GM23338 (cell line): ENCODE measurements around the gene ITGB6. TPM values are rescaled to one million over a fixed set of nuclear protein-coding genes. Genes with fewer than 3 reads are reported as not detected.
A peak's percentile ranks its signal among the peaks of the same experiment; 100 is the strongest.

Experiments
- ATAC-seq: fragments of 200-7000 bp; cut with Tn5 transposase; 3 replicates; pipeline ENCODE4 v1.9.1; 2020
- DNase-seq: peaks from one replicate; pipeline ENCODE4 v3.0.0-alpha.2; 2015; ENCODE audit warnings: low spot score
- H2AFZ ChIP-seq: fragments of 200-600 bp; sonication (generic); 2 replicates; pipeline ENCODE4 v1.8.0; 2016; ENCODE audit warnings: antibody characterized with exemption, mild to moderate bottlenecking, moderate library complexity
- H3F3A ChIP-seq: fragments of 200-600 bp; sonication (generic); replicated peaks from 2 replicates; pipeline ENCODE4 v1.8.0; 2017; ENCODE audit warnings: antibody characterized with exemption, mixed run types, low read depth
- H3K27ac ChIP-seq: fragments of 200-600 bp; sonication (generic); 2 replicates; pipeline ENCODE4 v1.6.1; 2016; ENCODE audit warnings: low read depth
- H3K27me3 ChIP-seq: fragments of 200-600 bp; sonication (generic); 2 replicates; pipeline ENCODE4 v1.8.0; 2016; ENCODE audit warnings: mild to moderate bottlenecking, mixed run types, moderate library complexity; ENCODE audit not compliant: insufficient read depth
- H3K36me3 ChIP-seq: fragments of 200-600 bp; sonication (generic); 2 replicates; pipeline ENCODE4 v1.8.0; 2016; ENCODE audit warnings: mild to moderate bottlenecking; ENCODE audit not compliant: insufficient read depth
- H3K4me1 ChIP-seq: fragments of 200-600 bp; sonication (generic); 2 replicates; pipeline ENCODE4 v1.8.0; 2016; ENCODE audit warnings: mild to moderate bottlenecking, moderate library complexity; ENCODE audit not compliant: insufficient read depth
- H3K4me2 ChIP-seq: fragments of 200-600 bp; sonication (generic); 2 replicates; pipeline ENCODE4 v1.7.1; 2017; ENCODE audit warnings: mixed run types
- H3K4me3 ChIP-seq: fragments of 200-600 bp; sonication (generic); 2 replicates; pipeline ENCODE4 v1.6.1; 2016; ENCODE audit warnings: mixed run types
- H3K79me2 ChIP-seq: fragments of 200-600 bp; sonication (generic); replicated peaks from 2 replicates; pipeline ENCODE4 v1.8.0; 2017; ENCODE audit warnings: mild to moderate bottlenecking; ENCODE audit not compliant: insufficient read depth
- H3K9me2 ChIP-seq: fragments of 200-600 bp; sonication (generic); 2 replicates; pipeline ENCODE4 v1.8.0; 2017; ENCODE audit not compliant: insufficient read depth
- H4K20me1 ChIP-seq: fragments of 200-600 bp; sonication (generic); replicated peaks from 2 replicates; pipeline ENCODE4 v1.8.0; 2017; ENCODE audit warnings: mild to moderate bottlenecking; ENCODE audit not compliant: insufficient read depth
- H3K27ac Mint-ChIP-seq: 2 replicates; pipeline ENCODE4 v1.8.0; 2020; ENCODE audit warnings: inconsistent platforms, mild to moderate bottlenecking, moderate library complexity, mixed read lengths
- H3K27me3 Mint-ChIP-seq: 3 replicates; pipeline ENCODE4 v1.8.0; 2022; ENCODE audit warnings: low read depth, mild to moderate bottlenecking, moderate library complexity, mixed read lengths, inconsistent platforms; ENCODE audit not compliant: insufficient read depth, poor library complexity
- H3K36me3 Mint-ChIP-seq: 3 replicates; pipeline ENCODE4 v1.8.0; 2021; ENCODE audit warnings: low read depth, mild to moderate bottlenecking, inconsistent platforms, moderate library complexity, mixed read lengths
- H3K4me1 Mint-ChIP-seq: 3 replicates; pipeline ENCODE4 v1.8.0; 2020; ENCODE audit warnings: mild to moderate bottlenecking, inconsistent platforms, mixed read lengths
- H3K4me3 Mint-ChIP-seq: 3 replicates; pipeline ENCODE4 v1.8.0; 2021; ENCODE audit warnings: moderate library complexity, mild to moderate bottlenecking, inconsistent platforms, mixed read lengths
- H3K9me3 Mint-ChIP-seq: 3 replicates; pipeline ENCODE4 v1.8.0; 2020; ENCODE audit warnings: moderate library complexity, mild to moderate bottlenecking, inconsistent platforms, mixed read lengths
- CREB1 ChIP-seq: fragments of 250-450 bp; sonication (Bioruptor Pico); IDR thresholded peaks from 2 replicates; pipeline ENCODE4 v1.5.0; 2020; ENCODE audit warnings: low read depth, mild to moderate bottlenecking, moderate library complexity
- EZH2 ChIP-seq: fragments of 200-600 bp; sonication (generic); IDR thresholded peaks from one replicate; pipeline ENCODE4 v1.8.0; 2017; ENCODE audit warnings: antibody characterized with exemption, mild to moderate bottlenecking, low read depth; ENCODE audit not compliant: unreplicated experiment
- JUNB ChIP-seq: IDR thresholded peaks from one replicate; pipeline ENCODE4 v1.6.1; 2016; ENCODE audit warnings: antibody characterized with exemption; ENCODE audit not compliant: unreplicated experiment
- NANOG ChIP-seq: IDR thresholded peaks from 2 replicates; pipeline ENCODE4 v1.6.1; 2016; ENCODE audit warnings: antibody characterized with exemption, borderline replicate concordance
- STAT1 ChIP-seq: IDR thresholded peaks from one replicate; pipeline ENCODE4 v1.6.1; 2016; ENCODE audit warnings: antibody characterized with exemption; ENCODE audit not compliant: unreplicated experiment
- ZNF114 ChIP-seq: fragments of 250-450 bp; sonication (Bioruptor Pico); IDR thresholded peaks from 2 replicates; pipeline ENCODE4 v1.5.0; 2020; ENCODE audit warnings: mild to moderate bottlenecking, moderate library complexity
- ZNF331 ChIP-seq: fragments of 250-450 bp; sonication (Bioruptor Pico); IDR thresholded peaks from 2 replicates; pipeline ENCODE4 v1.5.0; 2020; ENCODE audit warnings: low read depth, mild to moderate bottlenecking, moderate library complexity
- polyA plus RNA-seq: library from polyadenylated mRNA; unstranded; fragments of >200 nt; fragmentation: Nextera tagmentation; extraction: Ambion mirVana; gene quantifications from 2 replicates; pipeline ENCODE4 v1.2.1, GENCODE V29; 2016
- total RNA-seq: library from RNA; depleted of rRNA; stranded (reverse); fragments of >200 nt; shearing (Covaris generic); gene quantifications from 2 replicates; pipeline ENCODE4 v1.2.3, GENCODE V29; 2014
- TF ChIP-seq, protein P1 (sequence below): fragments of 250-450 bp; sonication (Bioruptor Pico); IDR thresholded peaks from 2 replicates; pipeline ENCODE4 v1.5.0; 2020; ENCODE audit warnings: mild to moderate bottlenecking, moderate library complexity
- TF ChIP-seq, protein P2 (sequence below), 2 experiments: fragments of 200-600 bp in 1 of 2; sonication (generic) in 1 of 2; conservative IDR thresholded peaks; 2 replicates each; pipeline versions ENCODE4 v1.5.1 to v1.6.1; 2016 to 2017; ENCODE audit warnings: antibody characterized with exemption in 2 of 2, low read depth in 2 of 2, mild to moderate bottlenecking in 2 of 2, moderate library complexity in 1 of 2
- TF ChIP-seq, protein P3 (sequence below): IDR thresholded peaks from 2 replicates; pipeline ENCODE4 v1.6.1; 2016; ENCODE audit warnings: antibody characterized with exemption

ITGB6 gene
- total and polyA plus RNA-seq, 2 experiments from 2014 or later = not detected

GRCh38 chr2:160247296-160248035, 47.4 kb upstream of the ITGB6 start:
- Mint-ChIP-seq H3K27ac (no peak overlapping the region), H3K36me3 (no peaks in the 10 kb centered on the region), H3K27me3 (no peaks in the 10 kb centered on the region), H3K9me3 (no peaks in the 10 kb centered on the region), H3K4me3 (no peak overlapping the region), H3K4me1 (peaks cover 6% of the 10 kb centered on the region; the same call in 2 of the 3 replicates)
- H3K27me3 ChIP-seq = no peaks in the 10 kb centered on the region
- ATAC-seq (no peak), DNase-seq (no peak)
- no peaks in the 10 kb centered on the region for H3K36me3 ChIP-seq
- H3K9me2 ChIP-seq = no peaks in the 10 kb centered on the region
- H4K20me1 ChIP-seq = no peaks in the 10 kb centered on the region
- no peak overlapping the region for H3K27ac ChIP-seq
- H3K4me3 ChIP-seq = no peak overlapping the region
- H3F3A ChIP-seq = no peaks in the 10 kb centered on the region
- no peaks in the 10 kb centered on the region for H3K79me2 ChIP-seq
- no peaks in the 10 kb centered on the region for H3K4me1 ChIP-seq
- no peak overlapping the region for H3K4me2 ChIP-seq
- peak overlapping the region; percentile 70; the same call in 1 of the 2 replicates for H2AFZ ChIP-seq
- TF ChIP-seq EZH2 (no peak), ZNF331 (CRISPR knock-in tag) (no peak), CREB1 (CRISPR knock-in tag) (no peak), JUNB (no peak), NANOG (no peak), STAT1 (no peak), ZNF114 (no peak)
- TF ChIP-seq, protein P1, sequence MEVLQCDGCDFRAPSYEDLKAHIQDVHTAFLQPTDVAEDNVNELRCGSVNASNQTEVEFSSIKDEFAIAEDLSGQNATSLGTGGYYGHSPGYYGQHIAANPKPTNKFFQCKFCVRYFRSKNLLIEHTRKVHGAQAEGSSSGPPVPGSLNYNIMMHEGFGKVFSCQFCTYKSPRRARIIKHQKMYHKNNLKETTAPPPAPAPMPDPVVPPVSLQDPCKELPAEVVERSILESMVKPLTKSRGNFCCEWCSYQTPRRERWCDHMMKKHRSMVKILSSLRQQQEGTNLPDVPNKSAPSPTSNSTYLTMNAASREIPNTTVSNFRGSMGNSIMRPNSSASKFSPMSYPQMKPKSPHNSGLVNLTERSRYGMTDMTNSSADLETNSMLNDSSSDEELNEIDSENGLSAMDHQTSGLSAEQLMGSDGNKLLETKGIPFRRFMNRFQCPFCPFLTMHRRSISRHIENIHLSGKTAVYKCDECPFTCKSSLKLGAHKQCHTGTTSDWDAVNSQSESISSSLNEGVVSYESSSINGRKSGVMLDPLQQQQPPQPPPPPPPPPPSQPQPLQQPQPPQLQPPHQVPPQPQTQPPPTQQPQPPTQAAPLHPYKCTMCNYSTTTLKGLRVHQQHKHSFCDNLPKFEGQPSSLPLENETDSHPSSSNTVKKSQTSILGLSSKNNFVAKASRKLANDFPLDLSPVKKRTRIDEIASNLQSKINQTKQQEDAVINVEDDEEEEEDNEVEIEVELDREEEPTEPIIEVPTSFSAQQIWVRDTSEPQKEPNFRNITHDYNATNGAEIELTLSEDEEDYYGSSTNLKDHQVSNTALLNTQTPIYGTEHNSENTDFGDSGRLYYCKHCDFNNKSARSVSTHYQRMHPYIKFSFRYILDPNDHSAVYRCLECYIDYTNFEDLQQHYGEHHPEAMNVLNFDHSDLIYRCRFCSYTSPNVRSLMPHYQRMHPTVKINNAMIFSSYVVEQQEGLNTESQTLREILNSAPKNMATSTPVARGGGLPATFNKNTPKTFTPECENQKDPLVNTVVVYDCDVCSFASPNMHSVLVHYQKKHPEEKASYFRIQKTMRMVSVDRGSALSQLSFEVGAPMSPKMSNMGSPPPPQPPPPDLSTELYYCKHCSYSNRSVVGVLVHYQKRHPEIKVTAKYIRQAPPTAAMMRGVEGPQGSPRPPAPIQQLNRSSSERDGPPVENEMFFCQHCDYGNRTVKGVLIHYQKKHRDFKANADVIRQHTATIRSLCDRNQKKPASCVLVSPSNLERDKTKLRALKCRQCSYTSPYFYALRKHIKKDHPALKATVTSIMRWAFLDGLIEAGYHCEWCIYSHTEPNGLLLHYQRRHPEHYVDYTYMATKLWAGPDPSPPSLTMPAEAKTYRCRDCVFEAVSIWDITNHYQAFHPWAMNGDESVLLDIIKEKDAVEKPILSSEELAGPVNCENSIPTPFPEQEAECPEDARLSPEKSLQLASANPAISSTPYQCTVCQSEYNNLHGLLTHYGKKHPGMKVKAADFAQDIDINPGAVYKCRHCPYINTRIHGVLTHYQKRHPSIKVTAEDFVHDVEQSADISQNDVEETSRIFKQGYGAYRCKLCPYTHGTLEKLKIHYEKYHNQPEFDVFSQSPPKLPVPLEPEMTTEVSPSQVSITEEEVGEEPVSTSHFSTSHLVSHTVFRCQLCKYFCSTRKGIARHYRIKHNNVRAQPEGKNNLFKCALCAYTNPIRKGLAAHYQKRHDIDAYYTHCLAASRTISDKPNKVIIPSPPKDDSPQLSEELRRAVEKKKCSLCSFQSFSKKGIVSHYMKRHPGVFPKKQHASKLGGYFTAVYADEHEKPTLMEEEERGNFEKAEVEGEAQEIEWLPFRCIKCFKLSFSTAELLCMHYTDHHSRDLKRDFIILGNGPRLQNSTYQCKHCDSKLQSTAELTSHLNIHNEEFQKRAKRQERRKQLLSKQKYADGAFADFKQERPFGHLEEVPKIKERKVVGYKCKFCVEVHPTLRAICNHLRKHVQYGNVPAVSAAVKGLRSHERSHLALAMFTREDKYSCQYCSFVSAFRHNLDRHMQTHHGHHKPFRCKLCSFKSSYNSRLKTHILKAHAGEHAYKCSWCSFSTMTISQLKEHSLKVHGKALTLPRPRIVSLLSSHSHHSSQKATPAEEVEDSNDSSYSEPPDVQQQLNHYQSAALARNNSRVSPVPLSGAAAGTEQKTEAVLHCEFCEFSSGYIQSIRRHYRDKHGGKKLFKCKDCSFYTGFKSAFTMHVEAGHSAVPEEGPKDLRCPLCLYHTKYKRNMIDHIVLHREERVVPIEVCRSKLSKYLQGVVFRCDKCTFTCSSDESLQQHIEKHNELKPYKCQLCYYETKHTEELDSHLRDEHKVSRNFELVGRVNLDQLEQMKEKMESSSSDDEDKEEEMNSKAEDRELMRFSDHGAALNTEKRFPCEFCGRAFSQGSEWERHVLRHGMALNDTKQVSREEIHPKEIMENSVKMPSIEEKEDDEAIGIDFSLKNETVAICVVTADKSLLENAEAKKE (CRISPR knock-in tag) = no peak
- TF ChIP-seq, protein P2, sequence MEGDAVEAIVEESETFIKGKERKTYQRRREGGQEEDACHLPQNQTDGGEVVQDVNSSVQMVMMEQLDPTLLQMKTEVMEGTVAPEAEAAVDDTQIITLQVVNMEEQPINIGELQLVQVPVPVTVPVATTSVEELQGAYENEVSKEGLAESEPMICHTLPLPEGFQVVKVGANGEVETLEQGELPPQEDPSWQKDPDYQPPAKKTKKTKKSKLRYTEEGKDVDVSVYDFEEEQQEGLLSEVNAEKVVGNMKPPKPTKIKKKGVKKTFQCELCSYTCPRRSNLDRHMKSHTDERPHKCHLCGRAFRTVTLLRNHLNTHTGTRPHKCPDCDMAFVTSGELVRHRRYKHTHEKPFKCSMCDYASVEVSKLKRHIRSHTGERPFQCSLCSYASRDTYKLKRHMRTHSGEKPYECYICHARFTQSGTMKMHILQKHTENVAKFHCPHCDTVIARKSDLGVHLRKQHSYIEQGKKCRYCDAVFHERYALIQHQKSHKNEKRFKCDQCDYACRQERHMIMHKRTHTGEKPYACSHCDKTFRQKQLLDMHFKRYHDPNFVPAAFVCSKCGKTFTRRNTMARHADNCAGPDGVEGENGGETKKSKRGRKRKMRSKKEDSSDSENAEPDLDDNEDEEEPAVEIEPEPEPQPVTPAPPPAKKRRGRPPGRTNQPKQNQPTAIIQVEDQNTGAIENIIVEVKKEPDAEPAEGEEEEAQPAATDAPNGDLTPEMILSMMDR (conservative IDR thresholded peaks at IDR 0.05; ENCODE audit: low read depth in 2 of 2) = no peak
- TF ChIP-seq, protein P3, sequence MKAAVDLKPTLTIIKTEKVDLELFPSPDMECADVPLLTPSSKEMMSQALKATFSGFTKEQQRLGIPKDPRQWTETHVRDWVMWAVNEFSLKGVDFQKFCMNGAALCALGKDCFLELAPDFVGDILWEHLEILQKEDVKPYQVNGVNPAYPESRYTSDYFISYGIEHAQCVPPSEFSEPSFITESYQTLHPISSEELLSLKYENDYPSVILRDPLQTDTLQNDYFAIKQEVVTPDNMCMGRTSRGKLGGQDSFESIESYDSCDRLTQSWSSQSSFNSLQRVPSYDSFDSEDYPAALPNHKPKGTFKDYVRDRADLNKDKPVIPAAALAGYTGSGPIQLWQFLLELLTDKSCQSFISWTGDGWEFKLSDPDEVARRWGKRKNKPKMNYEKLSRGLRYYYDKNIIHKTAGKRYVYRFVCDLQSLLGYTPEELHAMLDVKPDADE = no peak
